HG03460 (cell line): Measurements from ENCODE around the gene KDM4B.
"Not testable (repeated sequence)": the region's sequence is repeated elsewhere in the genome, so short reads cannot be mapped to it uniquely, and the experiment has no call there.

Experiments used
- ATAC-seq: cut with Tn5 transposase; IDR thresholded peaks from one replicate; pipeline ENCODE4 v1.9.1; 2021; ENCODE audit not compliant: unreplicated experiment

Gene KDM4B

DNA sequence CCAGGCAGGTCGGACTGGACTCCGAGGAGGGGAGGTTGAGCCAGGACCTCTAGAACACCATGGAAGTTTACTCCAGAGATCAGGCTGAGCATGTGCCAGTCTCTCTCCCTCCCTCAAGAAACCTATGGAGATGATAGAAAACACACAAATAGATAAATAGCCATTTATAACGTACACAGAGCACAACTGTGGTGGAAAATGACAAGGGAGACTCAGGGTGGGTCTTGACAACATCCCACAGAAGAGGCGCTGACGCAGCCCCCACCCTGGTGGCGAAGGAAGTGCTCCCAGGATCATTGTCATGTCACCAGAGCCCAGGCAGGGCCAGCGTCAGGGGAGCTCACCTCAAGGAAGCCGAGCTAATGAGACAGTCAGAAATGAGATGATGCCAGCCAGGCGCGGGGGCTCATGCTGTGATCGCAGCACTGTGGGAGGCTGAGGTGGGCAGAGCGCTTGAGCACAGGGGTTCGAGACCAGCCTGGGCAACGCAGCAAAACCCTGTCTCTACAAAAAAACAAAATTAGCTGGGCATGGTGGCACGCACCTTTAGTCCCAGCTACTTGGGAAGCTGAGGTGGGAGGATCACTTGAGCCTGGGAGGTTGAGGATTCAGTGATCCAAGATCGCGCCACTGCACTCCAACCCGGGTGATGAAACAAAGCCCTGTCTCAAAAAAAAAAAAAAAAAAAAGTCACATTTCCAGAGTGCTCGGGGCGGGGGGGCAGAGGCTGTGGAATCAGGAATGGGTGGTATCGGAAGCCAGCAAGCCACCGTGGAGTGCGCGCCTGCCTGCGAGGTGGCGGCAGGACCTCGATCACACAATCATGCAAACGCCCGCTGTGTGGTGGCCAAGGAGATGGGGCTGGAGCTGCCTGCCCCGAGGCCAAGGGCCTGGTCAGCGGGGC is 178.4 kb downstream of the KDM4B start:
- ATAC-seq: no peak

DNA sequence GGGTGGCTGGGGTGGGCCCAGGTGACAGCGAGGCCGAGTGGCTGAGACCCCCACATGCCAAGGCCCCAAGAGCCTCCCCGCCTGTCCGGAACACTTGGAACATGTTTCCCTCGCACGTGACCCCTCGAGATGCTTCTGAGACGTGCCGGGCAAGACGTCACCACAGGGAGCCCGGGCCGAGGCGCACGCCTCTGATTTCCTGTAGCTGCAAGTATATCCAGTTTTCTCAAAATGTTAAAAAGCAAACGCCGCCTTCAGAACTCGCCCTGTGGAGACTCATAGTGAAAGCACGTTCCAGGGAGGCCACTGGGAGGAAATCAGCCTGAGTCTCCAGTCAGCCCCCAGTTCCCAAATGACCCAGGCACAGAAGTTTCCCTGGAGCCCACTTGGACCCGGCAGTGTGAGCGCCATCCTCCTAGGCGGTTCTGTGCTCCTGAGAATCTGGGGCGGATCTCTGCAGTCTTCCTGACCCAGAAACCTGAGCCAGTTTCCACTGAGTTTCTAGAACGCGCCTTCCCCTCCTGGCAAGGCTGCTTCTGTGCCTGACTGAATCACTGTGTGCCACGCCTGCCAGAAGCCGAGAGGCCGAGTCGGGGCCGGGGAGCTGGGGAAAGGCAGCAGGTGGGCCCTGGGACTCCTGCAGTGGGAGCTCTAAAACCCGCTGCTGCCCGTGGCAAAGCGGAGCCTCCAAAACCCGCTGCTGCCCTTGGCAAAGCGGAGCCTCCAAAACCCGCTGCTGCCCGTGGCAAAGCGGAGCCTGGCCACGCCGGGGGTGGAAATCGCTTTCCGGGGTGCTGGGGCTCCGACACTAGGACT is 179.3 kb downstream of the KDM4B start:
- ATAC-seq: no peak

DNA sequence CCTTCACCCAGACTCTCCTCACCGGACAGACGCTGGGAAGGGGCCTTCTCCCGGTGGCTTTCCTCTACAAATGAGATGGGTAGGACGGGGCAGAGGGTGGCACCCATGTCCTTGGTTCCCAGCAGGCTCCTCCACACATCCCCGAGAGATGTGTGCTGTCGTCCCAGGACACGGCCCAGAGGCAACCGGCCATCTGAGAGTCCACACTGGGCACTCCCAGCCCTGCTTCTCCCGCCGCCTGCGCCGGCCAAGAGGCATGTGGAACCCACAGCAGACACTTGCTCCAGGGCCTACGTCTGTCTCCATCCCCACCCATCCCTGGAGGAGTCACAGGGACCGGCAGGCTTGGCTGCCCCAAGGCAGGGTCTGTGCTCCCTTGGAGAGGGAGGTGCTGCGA is 179.9 kb downstream of the KDM4B start:
- no peak for ATAC-seq

DNA sequence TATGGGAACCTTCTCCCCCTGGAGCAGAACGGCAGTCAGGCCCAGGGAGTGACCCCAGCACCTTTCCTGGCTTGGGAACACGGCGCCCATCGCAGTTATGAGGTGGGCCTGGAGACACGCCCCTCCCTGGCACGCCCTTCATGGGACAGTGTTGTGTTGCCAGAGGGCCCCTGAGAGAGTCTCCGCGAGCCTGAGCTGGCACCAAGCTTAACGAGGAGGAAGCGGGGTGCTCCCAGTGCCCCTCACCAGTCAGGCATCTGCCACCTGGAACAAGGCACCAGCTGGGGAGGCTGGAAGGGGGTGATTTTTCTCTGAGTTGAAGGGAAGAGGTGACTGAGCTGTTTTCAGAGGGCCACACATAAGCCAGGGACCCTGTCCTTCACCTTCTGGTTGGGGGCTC is 180.6 kb downstream of the KDM4B start:
- no peak for ATAC-seq

DNA sequence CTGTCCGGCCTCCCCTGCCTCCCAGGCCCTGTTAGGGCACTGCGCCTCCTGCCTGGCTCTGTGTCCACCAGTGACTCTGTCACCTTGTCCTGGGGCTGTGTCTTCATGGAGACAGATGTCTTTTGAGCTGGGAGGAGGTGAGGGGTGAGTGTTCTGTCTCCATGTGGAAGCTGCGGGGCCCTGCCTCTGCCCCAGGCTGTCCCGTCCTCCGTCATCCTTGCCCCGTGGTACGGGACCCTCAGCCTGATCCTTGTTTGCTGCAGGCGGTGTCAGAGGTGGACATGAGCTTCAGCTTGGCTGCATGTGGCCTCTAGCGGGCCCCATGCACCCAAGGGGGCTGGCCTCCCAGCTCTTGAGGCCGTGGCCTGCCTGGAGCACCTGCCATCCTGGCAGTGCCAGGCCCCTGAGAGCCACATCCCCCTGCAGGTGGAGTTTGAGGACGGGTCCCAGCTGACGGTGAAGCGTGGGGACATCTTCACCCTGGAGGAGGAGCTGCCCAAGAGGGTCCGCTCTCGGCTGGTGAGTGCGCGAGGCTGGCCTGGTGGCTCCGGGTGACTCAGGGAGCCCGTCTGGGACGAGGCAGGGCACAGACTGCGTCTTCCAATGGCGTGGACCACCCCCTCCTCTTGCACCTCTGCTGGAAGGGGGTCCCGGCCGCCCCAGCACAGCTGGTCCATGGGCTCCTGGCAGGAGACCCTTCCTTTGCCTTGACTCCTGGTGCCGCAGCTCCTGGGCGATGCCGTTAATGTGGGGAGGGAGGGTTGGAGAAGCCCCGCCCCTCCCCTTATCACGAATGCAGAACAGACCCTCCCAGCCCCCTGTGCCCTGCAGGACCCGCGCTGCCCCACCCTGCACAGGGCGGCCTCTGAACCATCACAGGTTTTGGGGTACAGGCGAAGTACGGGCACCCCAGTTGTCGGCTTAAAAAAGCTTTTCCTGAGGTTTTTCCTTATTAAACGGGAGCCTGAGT is 181.3 kb downstream of the KDM4B start:
- ATAC-seq: no peak

DNA sequence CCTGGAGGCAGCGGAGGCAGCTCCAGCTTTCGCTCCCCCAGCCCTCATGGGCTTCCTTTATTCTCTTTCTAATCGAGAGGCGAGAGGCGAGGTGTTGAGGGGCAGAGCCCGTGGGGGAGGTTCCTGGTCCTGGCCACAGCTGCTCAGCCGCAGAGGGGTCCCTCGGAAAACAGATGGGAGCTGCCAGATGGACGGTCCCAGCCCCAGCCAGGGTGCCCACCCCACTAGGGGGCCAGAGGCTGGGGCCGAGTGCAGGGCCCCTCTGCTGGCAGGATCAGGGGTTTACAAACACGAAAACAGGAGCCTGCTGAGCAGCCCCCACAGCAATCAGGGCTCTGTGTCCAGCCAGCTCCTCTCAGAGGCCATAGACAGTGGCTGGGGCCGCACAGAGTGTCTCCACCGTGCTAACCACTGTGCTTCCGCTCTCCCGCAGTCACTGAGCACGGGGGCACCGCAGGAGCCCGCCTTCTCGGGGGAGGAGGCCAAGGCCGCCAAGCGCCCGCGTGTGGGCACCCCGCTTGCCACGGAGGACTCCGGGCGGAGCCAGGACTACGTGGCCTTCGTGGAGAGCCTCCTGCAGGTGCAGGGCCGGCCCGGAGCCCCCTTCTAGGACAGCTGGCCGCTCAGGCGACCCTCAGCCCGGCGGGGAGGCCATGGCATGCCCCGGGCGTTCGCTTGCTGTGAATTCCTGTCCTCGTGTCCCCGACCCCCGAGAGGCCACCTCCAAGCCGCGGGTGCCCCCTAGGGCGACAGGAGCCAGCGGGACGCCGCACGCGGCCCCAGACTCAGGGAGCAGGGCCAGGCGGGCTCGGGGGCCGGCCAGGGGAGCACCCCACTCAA is 182.2 kb downstream of the KDM4B start:
- ATAC-seq: no peak

DNA sequence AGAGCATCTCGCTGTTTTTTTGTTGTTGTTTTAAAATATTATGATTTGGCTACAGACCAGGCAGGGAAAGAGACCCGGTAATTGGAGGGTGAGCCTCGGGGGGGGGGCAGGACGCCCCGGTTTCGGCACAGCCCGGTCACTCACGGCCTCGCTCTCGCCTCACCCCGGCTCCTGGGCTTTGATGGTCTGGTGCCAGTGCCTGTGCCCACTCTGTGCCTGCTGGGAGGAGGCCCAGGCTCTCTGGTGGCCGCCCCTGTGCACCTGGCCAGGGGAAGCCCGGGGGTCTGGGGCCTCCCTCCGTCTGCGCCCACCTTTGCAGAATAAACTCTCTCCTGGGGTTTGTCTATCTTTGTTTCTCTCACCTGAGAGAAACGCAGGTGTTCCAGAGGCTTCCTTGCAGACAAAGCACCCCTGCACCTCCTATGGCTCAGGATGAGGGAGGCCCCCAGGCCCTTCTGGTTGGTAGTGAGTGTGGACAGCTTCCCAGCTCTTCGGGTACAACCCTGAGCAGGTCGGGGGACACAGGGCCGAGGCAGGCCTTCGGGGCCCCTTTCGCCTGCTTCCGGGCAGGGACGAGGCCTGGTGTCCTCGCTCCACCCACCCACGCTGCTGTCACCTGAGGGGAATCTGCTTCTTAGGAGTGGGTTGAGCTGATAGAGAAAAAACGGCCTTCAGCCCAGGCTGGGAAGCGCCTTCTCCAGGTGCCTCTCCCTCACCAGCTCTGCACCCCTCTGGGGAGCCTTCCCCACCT is 183.3 kb downstream of the KDM4B start:
- ATAC-seq: no peak

DNA sequence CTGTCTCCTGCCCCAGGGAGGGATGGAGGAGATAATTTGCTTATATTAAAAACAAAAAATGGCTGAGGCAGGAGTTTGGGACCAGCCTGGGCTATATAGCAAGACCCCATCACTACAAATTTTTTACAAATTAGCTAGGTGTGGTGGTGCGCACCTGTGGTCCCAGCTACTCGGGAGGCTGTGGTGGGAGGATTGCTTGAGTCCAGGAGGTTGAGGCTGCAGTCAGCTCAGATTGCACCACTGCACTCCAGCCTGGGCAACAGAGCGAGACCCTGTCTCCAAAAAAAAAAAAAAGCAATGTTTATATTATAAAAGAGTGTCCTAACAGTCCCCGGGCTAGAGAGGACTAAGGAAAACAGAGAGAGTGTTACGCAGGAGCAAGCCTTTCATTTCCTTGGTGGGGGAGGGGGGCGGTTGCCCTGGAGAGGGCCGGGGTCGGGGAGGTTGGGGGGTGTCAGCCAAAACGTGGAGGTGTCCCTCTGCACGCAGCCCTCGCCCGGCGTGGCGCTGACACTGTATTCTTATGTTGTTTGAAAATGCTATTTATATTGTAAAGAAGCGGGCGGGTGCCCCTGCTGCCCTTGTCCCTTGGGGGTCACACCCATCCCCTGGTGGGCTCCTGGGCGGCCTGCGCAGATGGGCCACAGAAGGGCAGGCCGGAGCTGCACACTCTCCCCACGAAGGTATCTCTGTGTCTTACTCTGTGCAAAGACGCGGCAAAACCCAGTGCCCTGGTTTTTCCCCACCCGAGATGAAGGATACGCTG is 184.0 kb downstream of the KDM4B start:
- ATAC-seq: no peak

DNA sequence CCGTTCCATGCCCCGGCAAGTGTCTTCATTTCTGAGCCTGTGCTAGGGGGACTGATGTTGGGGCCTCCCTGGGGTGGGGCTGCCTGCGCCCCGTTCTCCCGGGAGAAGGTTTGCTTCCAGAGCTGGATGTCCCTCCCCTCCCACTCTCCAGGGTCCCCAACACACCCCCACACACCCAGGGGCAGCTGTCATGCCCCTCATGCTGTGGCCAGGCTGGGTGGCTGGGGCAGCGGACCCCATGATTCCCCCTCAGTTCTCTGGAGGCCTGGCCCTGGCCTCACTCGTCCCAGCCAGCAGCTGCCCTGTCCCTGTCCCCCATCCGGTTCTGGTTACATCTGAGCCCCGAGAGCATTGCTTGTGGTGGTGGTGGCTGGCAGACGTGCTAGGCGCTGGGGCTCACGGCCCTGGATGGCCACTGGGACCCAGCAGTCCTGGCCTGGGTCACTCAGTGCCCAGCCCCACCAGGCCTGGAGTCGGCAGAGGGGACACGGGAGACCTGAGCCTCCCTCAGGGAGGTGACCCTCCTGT is 184.8 kb downstream of the KDM4B start:
- no peak for ATAC-seq

DNA sequence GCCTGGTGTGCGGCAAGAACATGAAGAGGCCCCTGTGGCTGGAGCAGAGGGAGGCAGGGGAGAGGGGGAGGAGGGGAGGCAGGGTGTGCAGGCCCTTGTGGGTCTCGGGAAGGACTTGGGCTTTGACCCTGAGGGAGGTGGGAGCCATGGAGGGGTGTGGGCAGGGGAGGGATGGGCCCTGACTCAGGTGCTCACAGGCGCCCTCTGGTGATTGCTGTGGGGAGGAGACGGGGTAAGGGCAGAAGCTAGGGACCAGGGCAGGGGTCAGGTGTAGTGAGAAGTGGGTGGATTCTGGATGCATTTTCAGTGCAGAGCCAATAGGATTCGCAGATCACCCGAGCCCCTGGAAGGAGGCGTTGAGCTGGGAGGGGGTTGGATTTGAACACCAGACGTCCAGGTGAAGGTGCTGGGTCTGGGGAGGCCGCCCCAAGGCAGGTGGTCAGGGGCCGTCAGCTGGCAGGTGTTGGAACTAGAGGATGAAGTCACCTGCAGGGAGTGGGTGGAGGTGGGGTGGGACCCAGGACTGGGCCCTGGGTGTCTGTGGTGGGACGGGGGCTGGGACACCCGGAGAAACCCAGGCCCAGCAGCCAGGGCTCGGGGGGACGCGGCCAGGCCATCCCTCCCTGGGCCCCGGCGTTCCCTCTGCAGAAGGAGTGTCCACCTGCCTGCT is 185.4 kb downstream of the KDM4B start:
- no peak for ATAC-seq

DNA sequence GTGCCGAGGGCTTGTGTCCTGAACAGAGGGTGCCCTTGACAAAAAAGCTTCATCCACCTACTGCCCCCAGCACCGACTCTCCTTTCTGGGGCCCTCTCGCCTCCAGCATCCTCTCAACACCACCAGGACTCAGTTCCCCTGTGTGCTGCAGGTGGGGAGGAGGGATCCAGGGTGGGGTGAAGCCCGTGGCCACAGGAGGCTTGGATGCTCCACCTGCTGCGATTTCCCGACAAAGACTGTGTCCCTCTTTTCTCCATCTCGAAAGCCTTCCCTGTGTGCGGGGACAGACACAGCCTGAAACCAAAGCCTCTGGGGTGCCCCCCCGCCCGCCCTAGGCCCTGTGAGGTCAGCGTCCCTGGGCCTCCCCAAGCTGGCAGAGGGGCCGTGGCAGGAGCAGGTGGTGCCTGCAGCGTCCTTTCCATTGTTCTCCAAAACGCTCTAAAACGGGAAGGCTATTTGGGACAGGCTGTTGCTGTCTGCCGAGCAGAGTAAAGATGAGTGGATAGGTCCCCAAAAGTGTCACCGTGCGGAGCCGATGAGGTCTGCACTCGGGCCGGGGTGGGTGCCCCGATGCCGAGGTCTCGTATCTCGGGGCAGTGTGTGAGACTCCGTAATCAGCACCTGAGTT is 186.0 kb downstream of the KDM4B start:
- ATAC-seq: no peak

DNA sequence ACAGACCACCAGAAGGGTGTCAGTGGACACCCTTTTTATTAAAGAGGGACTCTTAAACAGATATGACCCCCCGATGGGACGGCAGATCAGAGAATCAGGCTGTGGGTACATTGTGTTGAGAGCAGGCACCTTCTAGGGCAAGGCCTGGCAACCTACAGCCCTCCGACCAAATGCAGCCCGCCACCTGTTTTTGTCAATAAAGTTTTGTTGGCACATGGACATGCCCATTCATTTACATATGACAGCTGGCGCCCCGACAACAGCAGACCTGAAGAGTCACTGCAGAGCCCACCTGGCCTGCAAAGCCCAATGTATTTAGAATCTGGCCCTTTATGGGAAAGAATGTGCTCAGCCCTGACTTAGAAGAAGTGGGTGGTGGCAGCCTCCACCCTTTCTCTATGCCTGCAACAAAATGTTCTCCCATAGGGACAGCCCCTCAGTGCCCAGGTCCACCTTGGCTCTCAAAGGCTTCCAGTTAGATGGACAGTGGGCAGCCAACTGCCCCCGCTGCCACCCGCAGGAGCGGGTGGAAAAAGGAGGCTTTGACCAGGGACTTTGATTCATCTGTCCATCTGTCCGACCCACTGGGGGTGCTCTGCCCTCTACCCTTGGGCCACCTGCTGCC is 186.8 kb downstream of the KDM4B start:
- no peak for ATAC-seq

DNA sequence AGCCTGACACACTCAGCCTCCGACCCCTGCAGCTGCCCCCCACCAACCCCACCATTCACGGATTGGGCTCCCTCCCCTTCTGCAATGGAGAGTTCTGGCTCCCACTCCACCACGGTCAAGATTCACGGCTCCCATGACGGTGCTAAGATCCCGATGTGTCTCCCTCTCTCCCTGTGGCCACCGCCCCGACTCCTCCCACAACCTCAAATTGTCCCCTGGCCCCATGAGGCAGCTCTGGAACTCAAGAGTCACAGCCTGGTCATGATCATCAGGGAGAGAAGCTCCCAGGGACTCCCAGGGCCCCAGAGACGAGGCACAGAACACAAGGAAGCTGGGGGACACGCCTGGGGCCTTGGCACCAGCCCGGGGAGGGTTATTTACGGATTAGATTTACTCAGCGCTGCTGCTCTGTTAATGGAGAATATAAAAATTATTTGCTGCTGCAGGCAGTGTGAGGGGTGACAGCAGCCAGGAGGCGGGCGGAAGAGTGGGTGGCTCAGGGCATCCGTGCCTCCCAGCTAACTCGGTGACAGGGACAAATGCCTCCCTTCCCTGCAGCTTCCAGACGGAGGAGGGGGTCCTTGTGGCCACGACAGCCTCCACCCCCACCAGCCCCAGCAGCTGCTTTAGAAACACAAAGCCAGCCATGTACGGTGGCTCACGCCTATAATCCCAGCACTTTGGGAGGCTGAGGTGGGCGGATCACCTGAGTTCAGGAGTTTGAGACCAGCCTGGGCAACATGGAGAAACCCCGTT is 187.5 kb downstream of the KDM4B start:
- ATAC-seq: no peak

DNA sequence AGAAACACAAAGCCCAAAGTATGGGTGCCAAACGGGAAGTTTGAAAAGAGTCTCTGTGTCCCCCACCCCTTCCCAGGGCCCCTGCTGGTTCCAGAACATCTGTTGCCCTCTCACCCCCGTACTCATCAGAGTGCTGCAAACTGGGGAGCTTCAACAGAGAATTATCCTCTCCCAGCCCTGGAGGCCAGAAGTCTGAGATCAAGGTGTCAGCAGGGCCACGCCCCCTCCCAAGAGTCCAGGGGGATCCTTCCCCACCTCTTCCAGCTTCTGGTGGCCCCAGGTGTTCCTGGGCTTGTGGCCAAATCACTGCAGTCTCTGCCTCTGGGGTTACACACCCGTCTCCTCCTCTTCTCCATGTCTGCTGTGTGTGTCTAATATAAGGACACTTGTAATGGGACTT is 188.3 kb downstream of the KDM4B start:
- no peak for ATAC-seq

DNA sequence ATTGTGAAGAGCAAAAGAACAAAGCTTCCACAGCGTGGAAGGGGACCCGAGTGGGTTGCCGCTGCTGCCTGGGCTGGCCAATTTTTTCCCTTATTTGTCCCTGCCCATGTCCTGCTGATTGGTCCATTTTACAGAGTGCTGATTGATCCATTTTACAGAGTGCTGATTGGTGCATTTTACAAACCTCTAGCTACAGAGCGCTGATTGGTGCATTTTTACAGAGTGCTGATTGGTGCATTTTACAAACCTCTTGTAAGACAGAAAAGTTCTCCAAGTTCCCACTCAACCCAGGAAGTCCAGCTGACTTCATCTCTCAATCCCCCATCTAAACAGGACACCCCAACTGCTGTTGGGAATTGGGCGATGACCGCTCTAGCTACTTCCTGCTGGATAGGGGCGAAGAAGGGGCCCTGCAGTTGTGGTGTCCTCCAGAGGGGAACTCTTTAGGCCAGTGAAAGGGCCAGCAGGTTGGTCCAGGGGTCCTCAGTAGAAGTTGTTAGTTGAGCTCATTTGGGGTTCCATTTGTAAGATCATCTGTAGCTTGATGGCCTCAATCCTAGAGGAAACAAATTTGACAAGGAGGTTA is 189.7 kb downstream of the KDM4B start:
- not testable (repeated sequence) for ATAC-seq
